HCT116 (cell line): ENCODE data around the gene LAMC3. TPM values are rescaled to one million over a fixed set of nuclear protein-coding genes. Genes with fewer than 3 reads are reported as not detected.

ENCODE experiments used
- ATAC-seq: fragments of 200-7000 bp; cut with Tn5 transposase; 2 replicates; pipeline ENCODE4 v1.9.1; 2020; ENCODE audit warnings: mild to moderate bottlenecking, moderate library complexity
- BruUV-seq: library from RNA; stranded (reverse); fragments of 400-500 nt; replicated peaks from 2 replicates; lab custom pipeline; 2021; lab: Mats Ljungman, UMichigan
- CTCF ChIA-PET: fragments of 300-600 bp; sonication (Branson Sonifier 250); formaldehyde crosslinking; loops from one replicate; lab custom pipeline; 2021; ENCODE audit warnings: antibody characterized with exemption; lab: Charles Lee
- POLR2A ChIA-PET: fragments of 300-600, 350-600 bp; sonication (Branson Sonifier 250); formaldehyde crosslinking; loops from one replicate; lab custom pipeline; 2021; ENCODE audit warnings: antibody characterized with exemption; lab: Charles Lee
- RAD21 ChIA-PET, 2 experiments: fragments of 300-600 bp; sonication (Branson Sonifier 250); formaldehyde crosslinking; loops; one replicate each; lab custom pipeline; 2023; ENCODE audit warnings: low total read pairs in 2 of 2; ENCODE audit not compliant: uncharacterized antibody in 2 of 2, unreplicated experiment in 2 of 2, low non-redundant PET in 1 of 2; lab: Charles Lee
- DNase-seq: peaks from one replicate; pipeline ENCODE4 v3.0.0-alpha.2; 2010; ENCODE audit warnings: low read depth, low spot score
- H2AFZ ChIP-seq: fragments of 200-600 bp; shearing (Covaris generic), sonication (generic); 2 replicates; pipeline ENCODE4 v1.6.1; 2017; ENCODE audit warnings: low read depth, mixed run types, mixed read lengths, antibody characterized with exemption, low read length; ENCODE audit not compliant: poor library complexity, severe bottlenecking
- H3K27ac ChIP-seq: 2 replicates; pipeline ENCODE4 v1.5.1; 2012; ENCODE audit warnings: low read depth, low read length
- H3K27me3 ChIP-seq: fragments of 200-600 bp; sonication (generic); 2 replicates; pipeline ENCODE4 v1.6.1; 2016; ENCODE audit warnings: mixed run types, low read length, mixed read lengths; ENCODE audit not compliant: insufficient read depth
- H3K36me3 ChIP-seq, 2 experiments: fragments of 200-500 bp in 1 of 2; fragments of 200-600 bp in 1 of 2; sonication (Bioruptor generic) in 1 of 2; sonication (generic) in 1 of 2; 2 replicates each; pipeline versions ENCODE4 v1.5.1 to v1.6.1; 2014 to 2016; ENCODE audit warnings: low read length in 2 of 2, inconsistent platforms in 1 of 2, mixed read lengths in 1 of 2, mixed run types in 1 of 2; ENCODE audit not compliant: insufficient read depth in 2 of 2, control insufficient read depth in 1 of 2
- H3K4me1 ChIP-seq, 2 experiments: fragments of 200-600 bp in 1 of 2; sonication (generic) in 1 of 2; 2 replicates each; pipeline versions ENCODE4 v1.5.1 to v1.6.1; 2012 to 2017; ENCODE audit warnings: low read length in 2 of 2, inconsistent platforms in 1 of 2, mild to moderate bottlenecking in 1 of 2, mixed read lengths in 1 of 2, mixed run types in 1 of 2, moderate library complexity in 1 of 2; ENCODE audit not compliant: insufficient read depth in 2 of 2, control insufficient read depth in 1 of 2
- H3K4me2 ChIP-seq: fragments of 200-600 bp; sonication (generic); 2 replicates; pipeline ENCODE4 v1.6.1; 2017; ENCODE audit warnings: mixed run types, low read length, mixed read lengths
- H3K4me3 ChIP-seq, 2 experiments: fragments of 200-600 bp in 1 of 2; sonication (generic) in 1 of 2; replicated peaks in 1 of 2; 2 replicates each; pipeline ENCODE4 v1.5.1; 2011 to 2016; ENCODE audit warnings: low read length in 2 of 2, control low read depth in 1 of 2, low read depth in 1 of 2, mild to moderate bottlenecking in 1 of 2, mixed read lengths in 1 of 2, mixed run types in 1 of 2
- H3K79me2 ChIP-seq: fragments of 200-600 bp; sonication (generic); 2 replicates; pipeline ENCODE4 v1.6.1; 2017; ENCODE audit warnings: mild to moderate bottlenecking, mixed run types, low read length, moderate library complexity, mixed read lengths; ENCODE audit not compliant: insufficient read depth
- H3K9ac ChIP-seq: fragments of 200-600 bp; sonication (generic); 2 replicates; pipeline ENCODE4 v1.6.1; 2016; ENCODE audit warnings: low read length, mixed read lengths
- H3K9me2 ChIP-seq: fragments of 200-600 bp; sonication (generic), shearing (Covaris generic); 2 replicates; pipeline ENCODE4 v1.6.1; 2017; ENCODE audit warnings: mixed run types, mild to moderate bottlenecking, moderate library complexity; ENCODE audit not compliant: insufficient read depth
- H3K9me3 ChIP-seq, 2 experiments: fragments of 200-500 bp in 1 of 2; fragments of 200-600 bp in 1 of 2; sonication (Bioruptor generic) in 1 of 2; sonication (generic) in 1 of 2; 2 replicates each; pipeline ENCODE4 v1.6.1; 2014 to 2017; ENCODE audit warnings: low read length in 2 of 2, mixed read lengths in 2 of 2, inconsistent platforms in 1 of 2, low read depth in 1 of 2, mild to moderate bottlenecking in 1 of 2, mixed run types in 1 of 2, moderate library complexity in 1 of 2; ENCODE audit not compliant: control insufficient read depth in 1 of 2, insufficient read depth in 1 of 2
- H4K20me1 ChIP-seq: fragments of 200-600 bp; sonication (generic), shearing (Covaris generic); 2 replicates; pipeline ENCODE4 v1.6.1; 2017; ENCODE audit warnings: mixed run types, mild to moderate bottlenecking, moderate library complexity; ENCODE audit not compliant: insufficient read depth
- CBX3 ChIP-seq: IDR thresholded peaks from 2 replicates; pipeline ENCODE4 v1.6.1; 2012; ENCODE audit warnings: low read depth
- CEBPB ChIP-seq: IDR thresholded peaks from 2 replicates; pipeline ENCODE4 v1.6.1; 2012; ENCODE audit warnings: low read depth
- ELF1 ChIP-seq: IDR thresholded peaks from 2 replicates; pipeline ENCODE4 v1.6.1; 2012; ENCODE audit warnings: low read depth, borderline replicate concordance
- EZH2 ChIP-seq: fragments of 200-600 bp; sonication (generic); IDR thresholded peaks from 2 replicates; pipeline ENCODE4 v1.6.1; 2017; ENCODE audit warnings: antibody characterized with exemption, mixed run types
- EZH2phosphoT487 ChIP-seq: fragments of 200-600 bp; IDR thresholded peaks from 2 replicates; pipeline ENCODE4 v1.6.1; 2018; ENCODE audit warnings: antibody characterized with exemption, borderline replicate concordance
- FOSL1 ChIP-seq: IDR thresholded peaks from 2 replicates; pipeline ENCODE4 v1.6.1; 2012; ENCODE audit warnings: low read depth
- JUND ChIP-seq: IDR thresholded peaks from 2 replicates; pipeline ENCODE4 v1.6.1; 2012
- POLR2AphosphoS5 ChIP-seq: IDR thresholded peaks from 2 replicates; pipeline ENCODE4 v1.6.1; 2011; ENCODE audit warnings: mild to moderate bottlenecking, low read depth, low read length, moderate library complexity
- RAD21 ChIP-seq: IDR thresholded peaks from 2 replicates; pipeline ENCODE4 v1.6.1; 2012; ENCODE audit warnings: low read depth, mild to moderate bottlenecking
- SIN3A ChIP-seq: IDR thresholded peaks from 2 replicates; pipeline ENCODE4 v1.6.1; 2012; ENCODE audit warnings: low read depth
- SRF ChIP-seq: IDR thresholded peaks from 2 replicates; pipeline ENCODE4 v1.6.1; 2012; ENCODE audit warnings: low read depth
- TCF7L2 ChIP-seq: IDR thresholded peaks from 2 replicates; pipeline ENCODE4 v1.7.0; 2011; ENCODE audit warnings: borderline replicate concordance, inconsistent platforms; ENCODE audit not compliant: insufficient read depth, insufficient read length; ENCODE audit errors: extremely low read depth
- YY1 ChIP-seq: IDR thresholded peaks from 2 replicates; pipeline ENCODE4 v1.6.1; 2011; ENCODE audit warnings: low read length, low read depth, moderate library complexity, mild to moderate bottlenecking; ENCODE audit not compliant: insufficient replicate concordance; ENCODE audit errors: extremely low read depth
- ZNF274 ChIP-seq: fragments of 200-500 bp; sonication (Bioruptor generic); IDR thresholded peaks from 2 replicates; pipeline ENCODE4 v1.6.1; 2014; ENCODE audit warnings: mild to moderate bottlenecking, low read depth, low read length, inconsistent platforms
- intact Hi-C: fragments of 100-400 bp; cut with micrococcal nuclease; formaldehyde crosslinking; loops from 2 replicates; pipeline ENCODE4 v1.10.0; 2022
- total RNA-seq: library from RNA; stranded (reverse); gene quantifications from one replicate; pipeline ENCODE4 v1.2.1, GENCODE V29; 2021; ENCODE audit not compliant: unreplicated experiment
- TF ChIP-seq, protein P1 (sequence below): IDR thresholded peaks from 2 replicates; pipeline ENCODE4 v1.6.1; 2012
- TF ChIP-seq, protein P2 (sequence below): IDR thresholded peaks from 2 replicates; pipeline ENCODE4 v1.6.1; 2012
- TF ChIP-seq, protein P3 (sequence below): IDR thresholded peaks from 2 replicates; pipeline ENCODE4 v1.6.1; 2011; ENCODE audit warnings: mild to moderate bottlenecking, low read length, moderate library complexity; ENCODE audit not compliant: insufficient replicate concordance; ENCODE audit errors: extremely low read depth
- TF ChIP-seq, protein P4 (sequence below), 3 experiments: fragments of 200-600 bp in 1 of 3; sonication (generic) in 1 of 3; IDR thresholded peaks in 2 of 3; conservative IDR thresholded peaks in 1 of 3; 2 replicates each; pipeline ENCODE4 v1.5.1; 2012 to 2017; ENCODE audit warnings: low read depth in 2 of 3, low read length in 2 of 3, antibody characterized with exemption in 1 of 3, borderline replicate concordance in 1 of 3, control low read depth in 1 of 3, mild to moderate bottlenecking in 1 of 3, mixed read lengths in 1 of 3, mixed run types in 1 of 3, moderate library complexity in 1 of 3; ENCODE audit not compliant: insufficient read depth in 1 of 3

LAMC3 gene
- total RNA-seq, 1 experiment from 2014 or later: 7.7 TPM

DNA sequence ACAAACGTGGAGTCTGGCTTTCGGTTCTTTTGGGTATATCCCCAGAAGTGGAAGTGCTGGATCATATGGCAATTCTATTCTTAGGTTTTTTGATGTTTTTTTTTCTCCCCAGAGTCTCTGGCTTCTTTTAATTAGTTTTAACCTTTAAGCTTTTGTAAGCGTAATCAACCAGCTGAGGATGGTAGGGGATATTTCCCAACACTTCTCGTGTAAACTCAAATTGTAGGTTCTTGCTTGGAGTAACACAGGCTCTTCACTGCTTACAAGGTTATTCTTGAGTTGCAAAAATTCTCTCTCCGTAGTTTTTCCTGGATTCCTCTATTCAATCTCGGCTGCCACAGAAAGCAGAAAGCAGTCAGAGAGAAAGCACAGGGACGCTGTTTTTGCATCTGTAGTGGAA, 11.9 kb downstream of the LAMC3 start:
- H3K27ac ChIP-seq: no peak overlapping the region

More for the DNA sequence above, 11.9 kb downstream of the LAMC3 start:
- H3K79me2 ChIP-seq: no peaks in the 10 kb centered on the region
- no peak overlapping the region for H3K4me3 ChIP-seq
- no peak overlapping the region for H2AFZ ChIP-seq
- ChIA-PET POLR2A (no interaction called here), CTCF (no interaction called here), RAD21 (no interaction called here)
- no peak overlapping the region for H3K9ac ChIP-seq
- H3K27me3 ChIP-seq: no peaks in the 10 kb centered on the region
- no peaks in the 10 kb centered on the region for H3K36me3 ChIP-seq
- intact Hi-C loops: no loop called here
- H3K4me2 ChIP-seq: no peak overlapping the region
- BruUV-seq: no TSS peak
- DNase-seq (no peak), ATAC-seq (no peak)
- H3K4me1 ChIP-seq: no peaks in the 10 kb centered on the region
- no peaks in the 10 kb centered on the region for H3K9me2 ChIP-seq
- TF ChIP-seq ZNF274 (no peak), SRF (no peak), CBX3 (no peak), CEBPB (no peak), JUND (no peak), FOSL1 (no peak), EZH2phosphoT487 (no peak), POLR2AphosphoS5 (no peak), SIN3A (no peak), TCF7L2 (no peak), RAD21 (no peak), EZH2 (no peak), YY1 (no peak), ELF1 (no peak)
- TF ChIP-seq, protein P1, sequence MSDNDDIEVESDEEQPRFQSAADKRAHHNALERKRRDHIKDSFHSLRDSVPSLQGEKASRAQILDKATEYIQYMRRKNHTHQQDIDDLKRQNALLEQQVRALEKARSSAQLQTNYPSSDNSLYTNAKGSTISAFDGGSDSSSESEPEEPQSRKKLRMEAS: no peak
- TF ChIP-seq, protein P2, sequence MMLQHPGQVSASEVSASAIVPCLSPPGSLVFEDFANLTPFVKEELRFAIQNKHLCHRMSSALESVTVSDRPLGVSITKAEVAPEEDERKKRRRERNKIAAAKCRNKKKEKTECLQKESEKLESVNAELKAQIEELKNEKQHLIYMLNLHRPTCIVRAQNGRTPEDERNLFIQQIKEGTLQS: no peak
- TF ChIP-seq, protein P3, sequence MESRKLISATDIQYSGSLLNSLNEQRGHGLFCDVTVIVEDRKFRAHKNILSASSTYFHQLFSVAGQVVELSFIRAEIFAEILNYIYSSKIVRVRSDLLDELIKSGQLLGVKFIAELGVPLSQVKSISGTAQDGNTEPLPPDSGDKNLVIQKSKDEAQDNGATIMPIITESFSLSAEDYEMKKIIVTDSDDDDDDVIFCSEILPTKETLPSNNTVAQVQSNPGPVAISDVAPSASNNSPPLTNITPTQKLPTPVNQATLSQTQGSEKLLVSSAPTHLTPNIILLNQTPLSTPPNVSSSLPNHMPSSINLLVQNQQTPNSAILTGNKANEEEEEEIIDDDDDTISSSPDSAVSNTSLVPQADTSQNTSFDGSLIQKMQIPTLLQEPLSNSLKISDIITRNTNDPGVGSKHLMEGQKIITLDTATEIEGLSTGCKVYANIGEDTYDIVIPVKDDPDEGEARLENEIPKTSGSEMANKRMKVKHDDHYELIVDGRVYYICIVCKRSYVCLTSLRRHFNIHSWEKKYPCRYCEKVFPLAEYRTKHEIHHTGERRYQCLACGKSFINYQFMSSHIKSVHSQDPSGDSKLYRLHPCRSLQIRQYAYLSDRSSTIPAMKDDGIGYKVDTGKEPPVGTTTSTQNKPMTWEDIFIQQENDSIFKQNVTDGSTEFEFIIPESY: no peak
- TF ChIP-seq, protein P4, sequence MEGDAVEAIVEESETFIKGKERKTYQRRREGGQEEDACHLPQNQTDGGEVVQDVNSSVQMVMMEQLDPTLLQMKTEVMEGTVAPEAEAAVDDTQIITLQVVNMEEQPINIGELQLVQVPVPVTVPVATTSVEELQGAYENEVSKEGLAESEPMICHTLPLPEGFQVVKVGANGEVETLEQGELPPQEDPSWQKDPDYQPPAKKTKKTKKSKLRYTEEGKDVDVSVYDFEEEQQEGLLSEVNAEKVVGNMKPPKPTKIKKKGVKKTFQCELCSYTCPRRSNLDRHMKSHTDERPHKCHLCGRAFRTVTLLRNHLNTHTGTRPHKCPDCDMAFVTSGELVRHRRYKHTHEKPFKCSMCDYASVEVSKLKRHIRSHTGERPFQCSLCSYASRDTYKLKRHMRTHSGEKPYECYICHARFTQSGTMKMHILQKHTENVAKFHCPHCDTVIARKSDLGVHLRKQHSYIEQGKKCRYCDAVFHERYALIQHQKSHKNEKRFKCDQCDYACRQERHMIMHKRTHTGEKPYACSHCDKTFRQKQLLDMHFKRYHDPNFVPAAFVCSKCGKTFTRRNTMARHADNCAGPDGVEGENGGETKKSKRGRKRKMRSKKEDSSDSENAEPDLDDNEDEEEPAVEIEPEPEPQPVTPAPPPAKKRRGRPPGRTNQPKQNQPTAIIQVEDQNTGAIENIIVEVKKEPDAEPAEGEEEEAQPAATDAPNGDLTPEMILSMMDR (IDR thresholded peaks at IDR 0.05 in 2 of 3, conservative IDR thresholded peaks at IDR 0.05 in 1 of 3; ENCODE audit: borderline replicate concordance in 1 of 3, insufficient read depth in 1 of 3, low read depth in 2 of 3, low read length in 2 of 3): no peak
- no peaks in the 10 kb centered on the region for H4K20me1 ChIP-seq
- H3K9me3 ChIP-seq: no peaks in the 10 kb centered on the region
